SJSA1 (cell line): ENCODE data around the gene IL6ST. TPM values are rescaled to one million over a fixed set of nuclear protein-coding genes. Genes with fewer than 3 reads are reported as not detected.
"Not testable (repeated sequence)": the region's sequence is repeated elsewhere in the genome, so short reads cannot be mapped to it uniquely, and the experiment has no call there.

ENCODE experiments used
- DNase-seq, 2 experiments: peaks; one replicate each; pipeline ENCODE4 v3.0.0-alpha.2; 2015 to 2020; ENCODE audit warnings: low spot score in 2 of 2, low read depth in 1 of 2
- H3K27ac ChIP-seq: fragments of 250-450 bp; sonication (Bioruptor Pico); 2 replicates; pipeline ENCODE4 v1.5.1; 2020; ENCODE audit warnings: mild to moderate bottlenecking, moderate library complexity
- H3K27me3 ChIP-seq: fragments of 250-450 bp; sonication (Bioruptor Pico); replicated peaks from 2 replicates; pipeline ENCODE4 v1.5.1; 2020; ENCODE audit warnings: mild to moderate bottlenecking, moderate library complexity
- H3K36me3 ChIP-seq: fragments of 250-450 bp; sonication (Bioruptor Pico); 2 replicates; pipeline ENCODE4 v1.5.1; 2020; ENCODE audit warnings: mild to moderate bottlenecking
- H3K4me1 ChIP-seq: fragments of 250-450 bp; sonication (Bioruptor Pico); replicated peaks from 2 replicates; pipeline ENCODE4 v1.6.1; 2021; ENCODE audit warnings: mild to moderate bottlenecking
- H3K4me3 ChIP-seq: fragments of 250-450 bp; sonication (Bioruptor Pico); 2 replicates; pipeline ENCODE4 v1.5.1; 2020; ENCODE audit warnings: mild to moderate bottlenecking
- H3K9me3 ChIP-seq: fragments of 250-450 bp; sonication (Bioruptor Pico); replicated peaks from 2 replicates; pipeline ENCODE4 v1.5.1; 2020; ENCODE audit warnings: mild to moderate bottlenecking
- total RNA-seq: library from RNA; depleted of rRNA; stranded (reverse); fragments of >200 nt; shearing (Covaris generic); gene quantifications from 2 replicates; pipeline ENCODE4 v1.2.3, GENCODE V29; 2014

IL6ST gene
- total RNA-seq, 1 experiment from 2014 or later = 192 TPM

DNA sequence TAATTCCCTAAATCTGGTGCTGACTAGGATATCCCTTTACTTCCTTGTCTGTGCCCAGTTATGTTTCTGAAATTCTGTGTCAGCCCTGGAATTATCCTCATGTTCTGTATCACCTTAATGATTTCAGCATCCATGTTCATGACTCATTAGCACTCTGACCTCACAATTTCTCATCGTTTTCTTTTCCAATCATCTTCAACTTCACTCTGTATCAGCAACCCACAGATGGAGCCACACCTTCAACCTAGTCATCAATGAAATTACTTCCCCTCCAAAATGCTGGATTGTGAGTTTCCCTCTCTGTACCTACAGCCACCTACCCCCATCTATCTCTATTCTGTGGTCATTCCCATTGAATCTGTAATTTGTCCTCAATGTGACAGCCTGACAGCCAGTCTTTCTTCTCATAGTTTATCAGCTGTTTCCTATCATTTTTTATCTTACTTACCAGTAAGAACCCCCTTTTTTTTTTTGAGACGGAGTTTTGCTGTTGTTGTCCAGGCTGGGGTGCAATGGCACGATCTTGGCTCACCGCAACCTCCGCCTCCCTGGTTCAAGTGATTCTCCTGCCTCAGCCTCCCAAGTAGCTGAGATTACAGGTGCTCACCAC is 3.1 kb upstream of the IL6ST start:
- peaks cover 3% of the 10 kb centered on the region for H3K36me3 ChIP-seq
- DNase-seq = no peak
- H3K4me3 ChIP-seq = no peak overlapping the region
- H3K27ac ChIP-seq = no peak overlapping the region
- H3K4me1 ChIP-seq = peaks cover 8% of the 10 kb centered on the region
- no peaks in the 10 kb centered on the region for H3K27me3 ChIP-seq
- no peaks in the 10 kb centered on the region for H3K9me3 ChIP-seq

DNA sequence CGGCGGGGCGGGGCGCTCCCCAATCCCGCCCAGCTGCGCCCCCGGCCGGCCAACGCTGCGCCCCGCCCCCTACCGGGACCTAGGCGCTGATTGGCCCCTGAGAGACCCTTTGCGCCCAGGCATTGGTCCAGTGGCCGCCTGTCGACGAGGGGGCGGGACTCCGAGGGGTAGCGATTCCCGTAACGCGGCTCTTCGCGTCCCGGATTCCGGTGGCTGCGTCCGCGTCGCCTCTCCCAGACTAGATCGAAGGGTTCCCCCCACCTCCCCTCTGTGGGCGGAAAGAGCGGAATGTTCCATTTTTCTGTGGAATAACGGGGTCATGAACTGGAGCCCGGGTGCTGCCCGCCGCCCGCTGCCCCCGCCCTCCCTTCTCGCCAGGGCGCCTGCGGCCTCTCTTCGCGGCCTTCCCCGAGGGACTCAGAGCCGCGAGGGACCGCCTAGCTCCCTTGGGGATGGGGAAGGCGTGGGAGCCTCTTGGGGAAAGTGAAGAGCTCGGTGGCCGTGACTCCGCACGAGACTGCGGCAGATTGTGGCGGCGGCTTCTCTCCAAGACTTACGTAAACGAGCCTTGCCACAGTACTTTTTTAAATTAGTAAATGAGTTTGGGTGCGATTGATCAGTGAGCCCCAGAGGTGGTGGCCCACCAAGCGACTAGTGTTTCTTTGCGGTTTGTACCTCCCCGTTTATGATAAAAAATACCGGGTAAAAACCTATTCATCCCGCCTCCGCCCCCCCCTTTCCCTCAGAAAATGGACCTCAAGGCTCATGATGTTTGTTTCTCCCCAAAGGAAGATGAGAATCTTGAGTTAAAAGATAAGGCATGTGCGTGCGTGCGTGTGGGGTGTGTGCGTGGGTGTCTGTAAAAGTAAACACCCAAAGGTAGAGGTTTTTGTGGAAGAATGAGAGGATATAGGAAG is 493 bp upstream of the IL6ST start:
- Histone ChIP-seq H3K27me3 (no peaks in the 10 kb centered on the region), H3K9me3 (no peaks in the 10 kb centered on the region), H3K4me1 (peaks cover 20% of the 10 kb centered on the region), H3K36me3 (peaks cover 10% of the 10 kb centered on the region), H3K27ac (peak overlapping the region; percentile 96), H3K4me3 (peak overlapping the region; percentile 86)
- DNase-seq = peak; percentile 97 to 98

- Histone ChIP-seq H3K27me3 (no peaks in the 10 kb centered on the region), H3K36me3 (peaks cover 10% of the 10 kb centered on the region), H3K27ac (peak overlapping the region; percentile 96), H3K4me3 (peak overlapping the region; percentile 86), H3K9me3 (no peaks in the 10 kb centered on the region), H3K4me1 (peaks cover 20% of the 10 kb centered on the region)
- DNase-seq = peak in 1 of 2 experiments; percentile 40
Observed at GRCh38 chr5:55993731-55994494, 850 bp downstream of the IL6ST start.

DNA sequence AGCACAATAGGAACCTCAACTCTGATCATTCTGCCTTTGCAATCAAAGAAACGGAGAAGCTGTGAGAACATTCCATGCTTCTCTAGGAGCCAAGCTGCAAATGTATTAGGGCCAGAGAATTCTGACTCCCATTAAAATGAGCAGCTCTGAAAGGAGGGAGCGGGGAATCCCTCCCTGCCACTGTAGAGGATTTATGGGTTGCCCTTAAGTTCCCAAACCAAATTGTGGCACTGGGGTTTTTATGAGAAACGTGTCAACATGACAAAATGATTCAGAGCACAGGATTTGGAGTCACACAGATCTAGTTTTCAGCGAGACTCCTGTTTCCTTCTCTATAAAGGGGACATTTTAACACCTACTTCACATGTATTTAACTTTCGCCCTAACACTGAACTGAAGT is 1.8 kb downstream of the IL6ST start:
- Histone ChIP-seq H3K36me3 (peaks cover 10% of the 10 kb centered on the region), H3K27me3 (no peaks in the 10 kb centered on the region), H3K9me3 (no peaks in the 10 kb centered on the region), H3K4me1 (peaks cover 20% of the 10 kb centered on the region), H3K27ac (no peak overlapping the region), H3K4me3 (peak overlapping the region; percentile 86)
- no peak for DNase-seq

GRCh38 chr5:55991768-55992486 is 2.8 kb downstream of the IL6ST start:
- Histone ChIP-seq H3K27me3 (no peaks in the 10 kb centered on the region), H3K4me3 (no peak overlapping the region), H3K4me1 (peaks cover 20% of the 10 kb centered on the region), H3K27ac (no peak overlapping the region), H3K36me3 (peaks cover 13% of the 10 kb centered on the region), H3K9me3 (no peaks in the 10 kb centered on the region)
- no peak for DNase-seq

GRCh38 chr5:55990895-55991294 is 3.9 kb downstream of the IL6ST start:
- peaks cover 20% of the 10 kb centered on the region for H3K36me3 ChIP-seq
- H3K9me3 ChIP-seq, H3K27ac ChIP-seq, H3K27me3 ChIP-seq, H3K4me3 ChIP-seq, DNase-seq: not testable (repeated sequence)
- peaks cover 19% of the 10 kb centered on the region for H3K4me1 ChIP-seq

GRCh38 chr5:55989860-55990259 is 4.9 kb downstream of the IL6ST start:
- H3K27me3 ChIP-seq = no peaks in the 10 kb centered on the region

GRCh38 chr5:55988979-55989638 is 5.7 kb downstream of the IL6ST start:
- peaks cover 21% of the 10 kb centered on the region for H3K36me3 ChIP-seq
- no peaks in the 10 kb centered on the region for H3K27me3 ChIP-seq
- no peak overlapping the region for H3K4me3 ChIP-seq
- H3K27ac ChIP-seq = no peak overlapping the region
- H3K4me1 ChIP-seq = peaks cover 16% of the 10 kb centered on the region
- DNase-seq = no peak
- H3K9me3 ChIP-seq = no peaks in the 10 kb centered on the region

More at GRCh38 chr5:55989860-55990259, 4.9 kb downstream of the IL6ST start:
- Histone ChIP-seq H3K4me3 (no peak overlapping the region), H3K4me1 (peaks cover 16% of the 10 kb centered on the region), H3K27ac (no peak overlapping the region), H3K9me3 (no peaks in the 10 kb centered on the region), H3K36me3 (peaks cover 24% of the 10 kb centered on the region)
- no peak for DNase-seq

- not testable (repeated sequence) for H3K9me3 ChIP-seq, H3K4me3 ChIP-seq, H3K27ac ChIP-seq, H3K27me3 ChIP-seq, DNase-seq
- peaks cover 21% of the 10 kb centered on the region for H3K36me3 ChIP-seq
- H3K4me1 ChIP-seq = peaks cover 16% of the 10 kb centered on the region
Observed at GRCh38 chr5:55988428-55988827, 6.3 kb downstream of the IL6ST start.

DNA sequence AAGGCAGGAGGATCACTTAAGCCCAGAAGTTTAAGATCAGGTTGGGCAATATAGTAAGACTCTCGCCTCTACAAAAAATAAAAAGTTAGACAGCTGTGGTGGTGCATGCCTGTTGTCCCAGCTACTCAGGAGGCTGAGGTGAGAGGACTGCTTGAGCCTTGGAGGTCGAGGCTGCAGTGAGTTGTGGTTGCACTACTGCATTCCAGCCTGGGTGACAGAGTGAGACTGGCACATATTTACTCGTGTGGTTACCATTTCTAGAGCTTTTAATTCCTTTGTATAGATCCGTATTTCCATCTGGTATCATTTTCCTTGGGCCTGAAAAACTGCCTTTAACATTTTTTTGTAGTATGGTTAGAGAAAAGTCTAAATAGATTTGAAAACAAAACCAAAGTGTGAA is 7.8 kb downstream of the IL6ST start:
- Histone ChIP-seq H3K9me3 (no peaks in the 10 kb centered on the region), H3K27ac (no peak overlapping the region), H3K4me1 (0 out of 2 replicates have a peak, but pooled peaks cover 3% of the 10 kb centered on the region), H3K4me3 (no peak overlapping the region), H3K27me3 (no peaks in the 10 kb centered on the region), H3K36me3 (peaks cover 28% of the 10 kb centered on the region)
- DNase-seq = no peak

GRCh38 chr5:55985181-55985580 is 9.6 kb downstream of the IL6ST start:
- Histone ChIP-seq H3K4me3 (no peak overlapping the region), H3K9me3 (no peaks in the 10 kb centered on the region), H3K27me3 (no peaks in the 10 kb centered on the region), H3K4me1 (no peaks in the 10 kb centered on the region), H3K27ac (no peak overlapping the region), H3K36me3 (peaks cover 34% of the 10 kb centered on the region)
- no peak for DNase-seq

- no peaks in the 10 kb centered on the region for H3K27me3 ChIP-seq
- H3K27ac ChIP-seq = no peak overlapping the region
- no peaks in the 10 kb centered on the region for H3K9me3 ChIP-seq
- H3K4me3 ChIP-seq = no peak overlapping the region
- no peaks in the 10 kb centered on the region for H3K4me1 ChIP-seq
- DNase-seq = no peak
- peaks cover 45% of the 10 kb centered on the region for H3K36me3 ChIP-seq
Observed at GRCh38 chr5:55983986-55984385, 10.8 kb downstream of the IL6ST start.

- Histone ChIP-seq H3K4me3 (no peak overlapping the region), H3K4me1 (peaks cover 6% of the 10 kb centered on the region), H3K36me3 (peaks cover 52% of the 10 kb centered on the region), H3K9me3 (no peaks in the 10 kb centered on the region), H3K27me3 (no peaks in the 10 kb centered on the region), H3K27ac (no peak overlapping the region)
- DNase-seq = no peak
Observed at GRCh38 chr5:55982957-55983381, 11.8 kb downstream of the IL6ST start.
